Erythroblast (primary cell): ENCODE data around the gene PTPRT.
"Not testable (repeated sequence)": the region's sequence is repeated elsewhere in the genome, so short reads cannot be mapped to it uniquely, and the experiment has no call there.

Source experiments
- DNase-seq, 2 experiments: peaks; one replicate each; lab custom pipeline; 2025; lab: John Stamatoyannopoulos, UW
- GATA1 ChIP-seq: IDR thresholded peaks from 2 replicates; pipeline ENCODE4 v1.6.1; 2011; ENCODE audit warnings: low read depth, mild to moderate bottlenecking, control low read depth, low read length, moderate library complexity
- POLR2A ChIP-seq: IDR thresholded peaks from 2 replicates; pipeline ENCODE4 v1.6.1; 2011; ENCODE audit warnings: mild to moderate bottlenecking, low read length

The PTPRT gene

DNA sequence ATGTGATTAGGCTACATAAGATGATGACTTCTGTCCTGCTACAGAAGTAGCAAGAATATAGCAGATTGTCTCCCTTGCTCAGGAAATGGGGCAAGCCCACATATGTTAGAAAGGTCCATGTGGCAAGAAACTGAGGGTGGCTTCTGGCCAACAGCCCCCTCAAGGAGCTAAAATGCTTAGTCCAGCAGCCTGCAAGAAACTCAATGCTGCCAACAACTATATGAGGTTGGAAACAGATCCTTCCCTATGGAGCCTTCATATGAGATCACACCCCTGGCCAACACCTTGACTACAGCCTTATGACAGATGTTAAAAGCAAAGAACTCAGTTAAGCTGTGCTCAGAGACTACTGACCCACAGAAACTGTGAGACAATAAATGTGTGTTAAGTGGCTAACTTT lies 22.1 kb downstream of the PTPRT start:
- DNase-seq: no peak
- no peak for TF ChIP-seq POLR2A
- no peak for TF ChIP-seq GATA1

DNA sequence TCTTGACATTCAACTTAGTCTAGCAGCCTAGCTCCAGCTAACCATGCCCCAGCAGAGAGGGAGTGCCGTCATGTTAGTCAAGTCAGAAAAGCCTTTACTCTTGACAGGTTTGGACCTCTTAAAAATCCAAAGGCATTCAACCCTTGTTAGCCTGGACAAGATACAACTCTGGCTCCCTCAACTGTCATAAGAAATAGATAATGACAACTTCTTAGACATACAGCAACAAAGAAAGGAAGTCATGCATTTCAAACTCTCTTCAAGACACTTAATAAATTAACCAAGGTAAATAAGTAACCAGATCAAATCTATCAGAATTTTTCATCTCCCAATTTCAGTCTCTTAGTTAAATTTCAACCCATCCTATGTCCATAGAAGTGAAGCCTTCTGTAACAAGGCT lies 22.7 kb downstream of the PTPRT start:
- no peak for DNase-seq
- TF ChIP-seq GATA1 (no peak), POLR2A (no peak)

DNA sequence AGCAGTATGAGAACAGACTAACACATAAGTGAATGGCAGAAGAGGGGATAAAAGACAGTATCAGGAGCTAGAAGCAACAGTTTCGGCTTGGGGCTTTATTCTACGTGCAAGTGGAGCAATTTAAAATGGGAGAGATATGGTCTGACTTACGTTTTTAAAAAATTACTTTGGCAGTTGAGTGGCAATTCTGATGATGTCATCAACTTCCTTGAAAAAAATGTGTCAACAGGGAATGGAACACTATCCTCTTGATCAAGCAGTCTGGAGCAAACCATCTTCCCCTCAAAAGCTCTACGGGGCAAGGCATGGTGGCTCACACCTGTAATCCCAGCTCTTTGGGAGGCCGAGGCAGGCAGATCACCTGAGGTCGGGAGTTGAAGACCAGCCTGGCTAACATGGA lies 24.1 kb downstream of the PTPRT start:
- TF ChIP-seq POLR2A: no peak
- DNase-seq: no peak

DNA sequence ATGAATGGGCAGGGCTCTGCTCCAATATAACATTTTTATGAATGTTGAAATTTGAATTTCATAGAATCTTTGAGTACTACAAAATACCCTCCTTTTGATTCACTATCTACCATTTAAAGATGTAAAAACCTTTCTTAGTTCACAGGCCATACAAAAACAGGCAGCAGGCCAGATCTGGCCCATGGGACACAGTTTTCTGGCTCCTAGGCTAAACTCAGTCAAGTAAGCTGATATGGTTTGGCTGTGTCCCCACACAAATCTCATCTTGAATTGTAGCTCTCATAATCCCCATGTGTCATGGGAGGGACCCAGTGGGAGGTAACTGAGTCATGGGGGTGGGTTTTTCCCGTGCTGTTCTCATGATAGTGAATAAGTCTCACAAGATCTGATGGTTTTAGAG lies 25.0 kb downstream of the PTPRT start:
- not testable (repeated sequence) for DNase-seq

DNA sequence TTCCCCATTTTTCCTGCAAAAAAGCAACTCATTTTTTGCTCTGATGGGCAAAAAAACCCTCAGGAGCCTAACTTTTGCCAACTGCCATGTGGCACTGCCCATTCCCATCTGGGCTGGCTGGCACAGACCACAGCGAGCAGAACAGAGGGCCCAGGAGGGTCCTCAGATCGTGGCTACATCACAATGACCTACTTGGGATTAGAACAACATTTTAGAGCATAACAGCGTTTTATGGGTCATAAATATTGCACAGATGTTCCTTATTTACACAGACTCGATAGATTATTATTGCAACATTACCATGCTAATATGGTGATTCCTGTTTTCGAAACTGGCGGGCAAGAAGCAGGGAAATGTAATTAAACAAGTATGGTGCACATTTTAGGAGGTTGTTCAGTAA lies 28.0 kb downstream of the PTPRT start:
- TF ChIP-seq GATA1 (no peak), POLR2A (no peak)
- no peak for DNase-seq

DNA sequence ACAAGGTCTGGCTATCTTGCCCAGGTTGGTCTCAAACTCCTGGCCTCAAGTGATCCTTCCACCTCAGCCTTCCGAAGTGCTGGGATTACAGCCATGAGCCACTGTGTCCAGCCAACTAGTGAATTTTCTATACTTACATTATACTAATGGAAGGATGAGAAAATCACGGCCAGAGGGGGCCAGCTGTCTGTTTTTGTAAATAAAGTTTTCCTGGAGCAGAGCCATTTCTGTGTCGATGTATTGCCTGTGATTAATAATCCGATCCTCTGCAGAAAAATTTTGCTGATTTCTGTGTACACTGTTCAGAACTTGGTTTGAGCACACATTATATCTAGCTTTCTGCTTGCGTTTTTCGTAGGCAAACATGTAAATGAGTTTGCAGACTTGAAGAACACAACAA lies 28.8 kb downstream of the PTPRT start:
- no peak for TF ChIP-seq POLR2A
- no peak for TF ChIP-seq GATA1
- no peak for DNase-seq

DNA sequence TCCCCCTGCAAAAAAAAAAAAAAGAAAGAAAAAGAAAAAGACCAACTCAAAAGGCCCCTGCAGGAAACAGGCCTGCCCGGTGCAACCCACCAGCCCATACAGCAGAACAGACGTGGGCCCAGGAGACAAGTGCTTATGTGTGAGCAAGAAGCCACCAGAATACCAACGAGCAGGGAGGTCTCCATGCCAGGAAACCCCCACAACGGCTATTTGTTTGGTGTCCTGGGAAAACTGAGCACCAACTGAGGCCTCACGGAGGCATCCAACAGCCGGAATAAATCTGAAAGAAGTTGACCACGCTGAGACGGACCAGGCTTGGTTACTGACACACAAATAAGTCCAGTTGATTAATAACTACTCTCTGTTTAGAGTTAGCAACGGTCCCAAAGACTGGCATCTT lies 29.7 kb downstream of the PTPRT start:
- TF ChIP-seq GATA1 (no peak), POLR2A (no peak)
- no peak for DNase-seq

DNA sequence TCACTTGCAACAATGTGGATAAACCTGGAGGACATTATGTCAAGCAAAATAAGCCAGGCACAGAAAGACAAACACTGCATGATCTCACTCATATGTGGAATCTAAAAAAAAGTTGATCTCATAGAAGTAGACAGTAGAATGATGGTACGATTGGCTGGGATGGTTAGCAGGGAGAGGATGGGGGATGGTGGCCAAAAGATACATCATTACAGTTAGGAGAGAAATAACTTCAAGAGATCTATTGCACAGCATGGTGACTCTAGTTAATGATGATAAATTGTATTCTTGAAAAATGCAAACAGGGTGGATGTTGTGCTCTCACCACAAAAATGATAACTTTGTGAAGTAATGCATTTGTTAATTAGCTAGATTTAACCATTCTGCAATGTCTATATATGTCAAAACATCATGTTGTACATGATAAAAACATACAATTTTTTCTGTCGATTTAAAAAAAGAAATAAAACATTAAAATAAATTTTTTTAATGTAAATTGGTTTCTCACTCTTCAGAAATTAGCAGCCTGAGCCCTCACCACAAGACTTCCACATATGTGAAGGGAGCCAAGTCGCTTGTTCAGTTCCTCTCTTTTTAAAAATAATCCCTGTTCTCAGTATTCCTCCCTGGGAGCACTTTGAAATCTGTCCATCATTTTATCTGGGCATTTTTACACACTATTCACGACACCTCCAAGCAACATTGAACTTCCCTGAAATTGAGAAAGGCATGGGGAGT lies 34.2 kb downstream of the PTPRT start:
- TF ChIP-seq POLR2A: no peak
- no peak for TF ChIP-seq GATA1
- no peak for DNase-seq

DNA sequence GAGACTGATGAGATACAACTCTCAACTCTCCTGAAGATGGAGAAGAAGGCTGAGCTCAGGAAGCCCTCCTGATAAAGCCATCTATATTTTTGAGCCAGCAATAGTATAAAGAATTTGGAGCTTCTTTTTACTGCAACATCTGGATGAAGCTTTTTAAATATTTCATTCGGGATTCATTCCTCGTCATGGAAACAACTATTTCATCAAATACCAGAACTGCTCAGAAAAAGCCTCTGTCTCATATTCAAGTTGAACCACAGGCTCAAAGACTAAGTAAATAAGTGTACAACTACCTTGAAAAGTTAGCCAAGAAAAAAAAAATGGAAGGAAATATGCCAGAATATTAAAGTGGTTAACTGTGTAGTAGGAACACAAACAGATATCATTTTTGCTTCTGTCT lies 37.8 kb downstream of the PTPRT start:
- no peak for TF ChIP-seq POLR2A
- no peak for TF ChIP-seq GATA1
- no peak for DNase-seq

DNA sequence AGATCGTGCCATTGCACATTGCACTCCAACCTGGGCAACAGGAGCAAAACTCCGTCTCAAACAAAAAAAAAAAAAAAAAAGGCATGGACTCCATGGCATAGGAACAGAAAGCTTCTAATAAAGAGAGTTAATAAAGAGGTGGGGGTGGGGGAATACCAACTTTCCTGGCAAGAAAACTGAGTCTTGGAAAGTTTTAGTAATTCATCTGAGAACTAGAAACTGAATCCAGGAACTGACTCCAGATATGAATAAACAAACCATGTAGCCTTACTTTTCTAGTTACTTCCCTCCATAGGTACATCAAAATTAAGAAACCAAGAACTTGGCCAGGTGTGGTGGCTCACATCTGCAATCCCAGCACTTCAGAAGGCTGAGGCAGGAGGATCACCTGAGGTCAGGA lies 38.5 kb downstream of the PTPRT start:
- no peak for TF ChIP-seq POLR2A
- TF ChIP-seq GATA1: no peak
- no peak for DNase-seq

DNA sequence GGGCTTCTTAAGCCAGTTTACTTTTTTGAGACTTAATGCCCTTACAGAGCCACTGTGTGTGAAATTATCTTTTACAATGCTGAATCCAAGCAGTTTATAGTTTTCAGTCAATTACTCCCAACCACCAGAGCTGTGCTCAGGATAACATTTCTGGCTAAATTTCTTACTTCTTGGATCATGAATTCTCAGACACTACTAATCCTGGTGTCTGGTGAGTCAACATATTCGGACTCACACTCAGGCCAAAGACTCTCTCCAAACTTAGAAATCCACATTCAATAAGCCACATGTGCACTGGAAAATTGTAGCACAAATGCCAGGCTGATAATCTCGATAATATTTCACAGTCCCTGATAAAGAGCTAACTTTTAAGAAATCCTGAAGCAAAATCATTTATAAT lies 49.0 kb downstream of the PTPRT start:
- no peak for DNase-seq
- no peak for TF ChIP-seq POLR2A
- no peak for TF ChIP-seq GATA1

DNA sequence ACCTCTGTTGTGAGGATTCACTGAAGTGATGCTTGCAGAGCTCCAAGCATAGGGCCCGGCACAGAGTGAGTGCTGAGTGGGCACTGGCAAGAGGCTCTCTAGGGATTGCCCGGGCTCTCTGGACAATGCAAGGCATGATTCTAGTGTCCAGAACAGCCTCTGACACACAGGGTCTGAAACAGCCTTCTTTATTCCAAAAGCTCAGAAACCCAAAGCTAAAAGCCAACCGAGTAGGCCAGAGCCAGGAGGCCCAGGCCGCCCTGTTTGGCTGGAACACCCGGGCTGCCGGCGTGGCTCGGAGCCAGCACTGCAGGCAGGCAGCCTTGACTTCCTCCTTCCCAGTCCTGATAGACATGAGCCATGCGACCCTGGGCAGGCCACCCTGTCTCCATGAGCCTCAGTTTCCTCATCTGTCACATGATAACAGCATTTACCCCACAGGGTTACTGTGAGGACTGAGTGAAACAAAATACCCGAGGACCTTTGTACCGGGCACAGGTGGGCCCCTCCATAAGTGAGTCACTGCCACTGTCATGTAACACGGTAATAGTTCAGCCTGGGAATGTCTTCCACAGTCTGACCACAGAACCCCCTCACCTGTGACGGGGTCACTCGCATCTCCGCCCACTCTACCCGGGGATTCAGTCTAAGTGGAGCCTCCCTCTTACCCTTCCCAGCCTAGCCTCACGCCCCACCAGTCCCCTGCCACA lies 51.5 kb downstream of the PTPRT start:
- no peak for DNase-seq
- TF ChIP-seq GATA1 (no peak), POLR2A (no peak)

DNA sequence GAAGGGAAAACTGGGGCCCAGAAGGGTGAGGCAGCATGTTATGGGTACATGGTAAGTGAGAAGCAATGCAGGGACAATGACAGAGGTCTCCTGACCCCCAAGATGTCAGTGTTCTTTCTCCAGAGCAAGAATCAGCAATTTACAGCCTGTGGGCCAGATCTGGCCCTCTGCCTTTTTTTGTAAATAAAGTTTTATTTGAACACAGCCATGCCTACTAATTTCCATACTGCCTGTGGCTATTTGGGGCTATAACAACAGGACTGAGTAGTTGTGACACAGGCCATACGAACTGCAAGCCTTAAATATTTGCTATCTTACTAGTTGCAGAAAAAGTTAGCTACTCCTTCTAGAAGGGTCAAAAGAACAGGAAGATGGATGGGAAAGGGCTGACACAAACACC lies 52.5 kb downstream of the PTPRT start:
- DNase-seq: no peak
- no peak for TF ChIP-seq POLR2A
- TF ChIP-seq GATA1: no peak

DNA sequence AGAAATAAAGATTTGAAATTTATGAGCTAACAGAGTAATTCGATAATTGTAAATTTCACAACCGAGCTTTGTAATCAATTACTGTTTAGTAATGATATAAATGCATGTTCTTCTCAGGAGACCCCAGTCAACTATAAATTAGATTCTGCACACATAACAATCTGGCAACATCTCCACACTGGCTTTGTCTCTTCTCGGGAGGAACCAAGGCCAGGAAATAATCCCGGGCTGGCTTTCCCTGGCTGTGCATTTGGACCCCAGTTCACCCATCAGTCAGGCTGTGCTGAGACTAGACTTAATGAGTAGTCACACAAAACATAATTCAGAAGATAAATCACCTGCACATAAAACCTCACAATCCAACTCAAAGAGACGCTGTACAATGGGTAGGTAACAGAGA lies 65.5 kb downstream of the PTPRT start:
- no peak for DNase-seq
- TF ChIP-seq GATA1 (no peak), POLR2A (no peak)

DNA sequence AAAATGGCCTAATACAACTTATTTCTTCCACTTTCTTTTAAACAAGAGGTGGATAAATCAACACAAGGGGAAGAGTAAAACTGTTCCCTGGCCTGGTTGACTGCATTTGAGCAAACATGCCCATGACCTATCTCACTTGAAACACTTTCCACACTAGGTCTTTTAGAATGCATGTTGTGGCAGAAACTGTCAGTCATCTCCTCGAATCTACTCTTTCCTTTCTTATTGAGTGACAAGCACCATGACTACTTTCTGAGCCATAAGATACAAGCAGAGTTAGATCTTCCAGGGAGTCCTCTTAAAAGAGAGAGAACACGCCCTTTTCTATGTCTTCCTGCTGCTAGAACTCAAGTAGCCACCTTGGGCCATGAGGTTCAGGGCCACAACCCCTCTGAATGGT lies 66.5 kb downstream of the PTPRT start:
- TF ChIP-seq POLR2A (no peak), GATA1 (no peak)
- DNase-seq: no peak

DNA sequence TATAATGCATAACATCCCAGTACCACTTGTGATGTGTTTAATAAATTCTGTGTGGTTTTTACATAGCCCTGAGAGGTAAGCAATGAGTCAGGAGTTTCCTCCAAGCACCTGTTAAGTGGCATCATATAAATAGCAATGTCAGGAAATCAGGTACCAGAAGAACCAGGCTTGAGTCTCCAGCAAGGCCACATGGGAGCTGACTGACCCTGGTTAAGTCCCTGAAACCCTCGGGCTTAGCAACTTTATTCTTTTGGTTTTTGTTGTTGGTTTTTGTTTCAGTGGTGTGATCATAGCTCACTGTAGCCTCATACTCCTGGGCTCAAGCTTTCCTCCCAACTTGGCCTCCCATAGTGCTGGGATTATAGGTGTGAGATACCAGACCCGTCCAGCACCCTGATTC lies 70.0 kb downstream of the PTPRT start:
- no peak for DNase-seq
- no peak for TF ChIP-seq GATA1
- TF ChIP-seq POLR2A: no peak
